ENCODE results near the gene RNASEH2C. TPM values are rescaled to one million over a fixed set of nuclear protein-coding genes. Genes with fewer than 3 reads are reported as not detected.
A peak's percentile ranks its signal among the peaks of the same experiment; 100 is the strongest.
"Not testable (repeated sequence)": the region's sequence is repeated elsewhere in the genome, so short reads cannot be mapped to it uniquely, and the experiment has no call there.

RNASEH2C gene
- total RNA-seq, 2 experiments from 2014 or later, result 25.3 to 25.9 TPM

DNA sequence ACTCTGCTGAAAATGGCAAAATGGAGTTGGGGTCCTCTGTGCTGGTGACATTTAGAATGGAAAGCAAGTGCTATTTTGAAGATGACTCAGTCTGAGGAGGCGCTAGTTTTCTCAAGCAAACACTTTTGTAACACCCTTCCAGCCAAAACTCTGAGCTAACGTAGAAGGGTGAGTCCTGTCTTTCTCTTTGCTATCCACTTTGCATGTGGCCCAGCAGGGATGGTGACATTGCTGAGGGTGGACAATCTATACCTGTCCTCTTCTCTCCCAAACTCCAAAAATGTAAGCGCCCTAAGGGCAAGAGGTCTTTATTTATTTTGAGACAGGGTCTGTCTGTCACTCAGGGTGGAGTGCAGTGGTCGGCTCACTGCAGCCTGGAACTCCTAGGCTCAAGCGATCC, 12.1 kb downstream of the RNASEH2C start:
- Mint-ChIP-seq H3K27ac (no peak overlapping the region), H3K4me1 (ENCODE audit: low read depth) (peaks cover 14% of the 10 kb centered on the region), H3K27me3 (no peaks in the 10 kb centered on the region), H3K36me3 (ENCODE audit: low read depth) (peaks cover 14% of the 10 kb centered on the region), H3K4me3 (no peak overlapping the region), H3K9me3 (no peaks in the 10 kb centered on the region)
- Histone ChIP-seq H3K27ac (ENCODE audit: low read depth in 1 of 2, low read length in 2 of 2) (no peak overlapping the region), H3K27me3 (ENCODE audit: control insufficient read depth in 1 of 2, insufficient read depth in 2 of 2, low read length in 2 of 2) (no peaks in the 10 kb centered on the region), H3K4me1 (ENCODE audit: insufficient read depth, low read length) (peaks cover 29% of the 10 kb centered on the region), H3K36me3 (ENCODE audit: insufficient read depth, low read length) (peaks cover 10% of the 10 kb centered on the region), H3K4me3 (ENCODE audit: low read length) (no peak overlapping the region), H3K9me3 (ENCODE audit: control insufficient read depth in 1 of 2, insufficient read depth in 1 of 2, low read length in 2 of 2) (no peaks in the 10 kb centered on the region)
- ChIA-PET CTCF (no interaction called here), POLR2A (no interaction called here)
- TF ChIP-seq, protein P1, sequence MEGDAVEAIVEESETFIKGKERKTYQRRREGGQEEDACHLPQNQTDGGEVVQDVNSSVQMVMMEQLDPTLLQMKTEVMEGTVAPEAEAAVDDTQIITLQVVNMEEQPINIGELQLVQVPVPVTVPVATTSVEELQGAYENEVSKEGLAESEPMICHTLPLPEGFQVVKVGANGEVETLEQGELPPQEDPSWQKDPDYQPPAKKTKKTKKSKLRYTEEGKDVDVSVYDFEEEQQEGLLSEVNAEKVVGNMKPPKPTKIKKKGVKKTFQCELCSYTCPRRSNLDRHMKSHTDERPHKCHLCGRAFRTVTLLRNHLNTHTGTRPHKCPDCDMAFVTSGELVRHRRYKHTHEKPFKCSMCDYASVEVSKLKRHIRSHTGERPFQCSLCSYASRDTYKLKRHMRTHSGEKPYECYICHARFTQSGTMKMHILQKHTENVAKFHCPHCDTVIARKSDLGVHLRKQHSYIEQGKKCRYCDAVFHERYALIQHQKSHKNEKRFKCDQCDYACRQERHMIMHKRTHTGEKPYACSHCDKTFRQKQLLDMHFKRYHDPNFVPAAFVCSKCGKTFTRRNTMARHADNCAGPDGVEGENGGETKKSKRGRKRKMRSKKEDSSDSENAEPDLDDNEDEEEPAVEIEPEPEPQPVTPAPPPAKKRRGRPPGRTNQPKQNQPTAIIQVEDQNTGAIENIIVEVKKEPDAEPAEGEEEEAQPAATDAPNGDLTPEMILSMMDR (IDR thresholded peaks at IDR 0.05), result no peak
- intact Hi-C loops (cut with DNase I, micrococcal nuclease), result loop anchor here in 1 of 2 experiments (5.0 kb wide), 1 partner anchor 81 kb away; no protein-coding TSS in a partner anchor
- DNase-seq (no peak), ATAC-seq (ENCODE audit: poor library complexity) (no peak)

DNA sequence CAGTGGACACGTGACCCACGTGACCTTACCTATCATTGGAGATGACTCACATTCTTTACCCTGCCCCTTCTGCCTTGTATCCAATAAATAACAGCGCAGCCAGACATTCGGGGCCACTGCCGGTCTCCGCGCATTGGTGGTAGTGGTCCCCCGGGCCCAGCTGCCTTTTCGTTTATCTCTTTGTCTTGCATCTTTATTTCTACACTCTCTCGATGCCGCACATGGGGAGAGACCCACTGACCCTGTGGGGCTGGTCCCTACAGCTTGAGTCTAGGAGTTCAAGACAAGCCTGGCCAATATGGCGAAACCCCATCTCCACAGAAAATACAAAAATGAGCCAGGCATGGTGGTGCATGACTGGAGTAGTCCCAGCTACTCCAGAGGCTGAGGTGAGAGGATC, 13.6 kb downstream of the RNASEH2C start:
- H3K36me3 Mint-ChIP-seq (ENCODE audit: low read depth); H3K4me3 ChIP-seq (ENCODE audit: low read length); H3K4me3 Mint-ChIP-seq; H3K9me3 ChIP-seq (ENCODE audit: control insufficient read depth in 1 of 2, insufficient read depth in 1 of 2, low read length in 2 of 2); ATAC-seq (ENCODE audit: poor library complexity); POLR2A ChIA-PET; H3K9me3 Mint-ChIP-seq; H3K36me3 ChIP-seq (ENCODE audit: insufficient read depth, low read length); H3K27me3 Mint-ChIP-seq; H3K27me3 ChIP-seq (ENCODE audit: control insufficient read depth in 1 of 2, insufficient read depth in 2 of 2, low read length in 2 of 2); H3K4me1 Mint-ChIP-seq (ENCODE audit: low read depth); DNase-seq; H3K27ac ChIP-seq (ENCODE audit: low read depth in 1 of 2, low read length in 2 of 2); H3K27ac Mint-ChIP-seq: not testable (repeated sequence)
- H3K4me1 ChIP-seq (ENCODE audit: insufficient read depth, low read length), result peaks cover 14% of the 10 kb centered on the region
- intact Hi-C loops (cut with DNase I, micrococcal nuclease), result loop anchor here in 1 of 2 experiments (5.0 kb wide), 1 partner anchor 80 kb away; no protein-coding TSS in a partner anchor
- CTCF ChIA-PET, result interaction anchor here (2.0 kb wide), 1 partner anchor 81 kb away, joined by 11 read pairs; no protein-coding TSS in a partner anchor

GRCh38 chr11:65706303-65706763, 14.3 kb downstream of the RNASEH2C start:
- H3K36me3 ChIP-seq (ENCODE audit: insufficient read depth, low read length); H3K9me3 ChIP-seq (ENCODE audit: control insufficient read depth in 1 of 2, insufficient read depth in 1 of 2, low read length in 2 of 2); H3K27ac Mint-ChIP-seq; H3K27me3 ChIP-seq (ENCODE audit: control insufficient read depth in 1 of 2, insufficient read depth in 2 of 2, low read length in 2 of 2); H3K27ac ChIP-seq (ENCODE audit: low read depth in 1 of 2, low read length in 2 of 2); H3K4me3 Mint-ChIP-seq; H3K36me3 Mint-ChIP-seq (ENCODE audit: low read depth); H3K9me3 Mint-ChIP-seq; H3K4me3 ChIP-seq (ENCODE audit: low read length); ATAC-seq (ENCODE audit: poor library complexity); H3K27me3 Mint-ChIP-seq; H3K4me1 Mint-ChIP-seq (ENCODE audit: low read depth); POLR2A ChIA-PET: not testable (repeated sequence)
- intact Hi-C loops (cut with DNase I, micrococcal nuclease), result loop anchor here (1.0 to 5.0 kb wide), 3 partner anchors 79 to 283 kb away; no protein-coding TSS in a partner anchor
- TF ChIP-seq, protein P1 (IDR thresholded peaks at IDR 0.05), result peak; percentile 80
- peak; percentile 54 to 84 (median 64) for DNase-seq
- peaks cover 10% of the 10 kb centered on the region for H3K4me1 ChIP-seq (ENCODE audit: insufficient read depth, low read length)
- CTCF ChIA-PET, result interaction anchor here (0.7 to 2.0 kb wide), 7 partner anchors 14 to 126 kb away, joined by 3 to 11 read pairs (median 3); partner anchors contain the start of genes AP5B1 and RNASEH2C

DNA sequence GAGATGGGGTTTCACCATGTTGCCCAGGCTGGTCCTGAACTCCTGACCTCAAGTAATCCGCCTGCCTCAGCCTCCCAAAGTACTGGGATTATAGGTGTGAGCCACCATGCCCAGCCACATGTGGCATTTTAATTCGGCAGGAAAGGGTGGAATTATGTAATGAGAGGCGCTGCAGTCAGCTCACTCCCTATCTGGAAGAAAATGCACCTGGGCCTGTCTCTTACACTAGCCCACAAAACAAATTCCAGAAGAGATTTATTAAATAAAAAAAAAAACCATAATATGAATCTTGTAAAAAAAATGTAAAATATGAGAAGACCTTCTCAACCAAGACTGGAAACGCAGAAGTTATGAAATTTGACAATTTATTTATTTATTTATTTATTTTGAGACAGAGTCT, 16.8 kb downstream of the RNASEH2C start:
- no peaks in the 10 kb centered on the region for H3K36me3 Mint-ChIP-seq (ENCODE audit: low read depth)
- POLR2A ChIA-PET, result no interaction called here
- ATAC-seq (ENCODE audit: poor library complexity) (no peak), DNase-seq (no peak)
- Histone ChIP-seq H3K27me3 (ENCODE audit: control insufficient read depth in 1 of 2, insufficient read depth in 2 of 2, low read length in 2 of 2) (no peaks in the 10 kb centered on the region), H3K9me3 (ENCODE audit: control insufficient read depth in 1 of 2, insufficient read depth in 1 of 2, low read length in 2 of 2) (no peaks in the 10 kb centered on the region), H3K36me3 (ENCODE audit: insufficient read depth, low read length) (no peaks in the 10 kb centered on the region), H3K27ac (ENCODE audit: low read depth in 1 of 2, low read length in 2 of 2) (no peak overlapping the region), H3K4me1 (ENCODE audit: insufficient read depth, low read length) (peaks cover 4% of the 10 kb centered on the region), H3K4me3 (ENCODE audit: low read length) (no peak overlapping the region)
- intact Hi-C loops (cut with DNase I, micrococcal nuclease), result no loop called here
- TF ChIP-seq, protein P1 (IDR thresholded peaks at IDR 0.05), result no peak
- no peaks in the 10 kb centered on the region for H3K9me3 Mint-ChIP-seq
- H3K27ac Mint-ChIP-seq, result no peak overlapping the region
- H3K4me1 Mint-ChIP-seq (ENCODE audit: low read depth), result no peaks in the 10 kb centered on the region
- no peak overlapping the region for H3K4me3 Mint-ChIP-seq
- H3K27me3 Mint-ChIP-seq, result peaks cover 5% of the 10 kb centered on the region
- CTCF ChIA-PET, result no interaction called here

Measured in CD4-positive, alpha-beta T cell (primary cell).